GM12878 (cell line): ENCODE measurements around the gene CNTNAP2.

ENCODE experiments used
- CHD1 ChIP-seq: IDR thresholded peaks from 2 replicates; pipeline ENCODE4 v1.6.1; 2012; ENCODE audit warnings: low read depth, low read length, improper control_type of control experiment
- CTCF ChIP-seq, 3 experiments: IDR thresholded peaks in 2 of 3; conservative IDR thresholded peaks in 1 of 3; 2 replicates each; pipeline ENCODE4 v1.5.1; 2011; ENCODE audit warnings: low read depth in 3 of 3, low read length in 3 of 3, mild to moderate bottlenecking in 3 of 3, control low read depth in 2 of 3, moderate library complexity in 2 of 3, inconsistent platforms in 1 of 3, mixed read lengths in 1 of 3; ENCODE audit not compliant: control insufficient read depth in 2 of 3, insufficient read depth in 1 of 3; ENCODE audit errors: extremely low read depth in 1 of 3
- KDM1A ChIP-seq: fragments of 200-600 bp; sonication (generic); IDR thresholded peaks from 2 replicates; pipeline ENCODE4 v1.6.1; 2016; ENCODE audit warnings: borderline replicate concordance
- SIX5 ChIP-seq: IDR thresholded peaks from 2 replicates; pipeline ENCODE4 v1.6.1; 2011; ENCODE audit warnings: mild to moderate bottlenecking, low read depth, low read length, moderate library complexity; ENCODE audit not compliant: severe bottlenecking
- YBX1 ChIP-seq: fragments of 450-650 bp; IDR thresholded peaks from 2 replicates; pipeline ENCODE4 v1.6.1; 2016; ENCODE audit warnings: antibody characterized with exemption
- TF ChIP-seq, protein P1 (sequence below): fragments of 150-350 bp; IDR thresholded peaks from 2 replicates; pipeline ENCODE4 v1.6.1; 2016; ENCODE audit warnings: low read depth, low read length
- TF ChIP-seq, protein P2 (sequence below): fragments of 450-650 bp; IDR thresholded peaks from 2 replicates; pipeline ENCODE4 v1.6.1; 2016; ENCODE audit warnings: mild to moderate bottlenecking

DNA sequence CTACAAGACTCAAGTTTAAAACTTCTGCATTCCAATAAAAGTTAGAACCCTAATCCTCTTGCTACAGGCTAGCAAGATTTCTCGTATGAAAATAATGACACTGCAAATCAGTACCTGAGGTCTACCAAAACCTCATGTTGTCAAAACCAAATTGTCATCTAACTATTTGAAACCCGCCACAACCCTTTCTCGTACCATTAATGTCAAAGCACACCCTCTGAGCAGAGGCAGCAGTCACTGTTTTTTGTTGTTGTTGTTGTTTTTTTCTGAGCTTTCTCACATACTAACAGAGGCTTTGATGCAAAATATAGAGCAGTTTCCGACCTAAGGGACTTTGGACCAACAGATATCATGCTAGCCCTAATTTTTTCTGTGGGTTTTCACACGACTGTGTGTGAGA, 1910.1 kb downstream of the CNTNAP2 start:
- TF ChIP-seq CHD1 (no peak), CTCF (IDR thresholded peaks at IDR 0.05 in 2 of 3, conservative IDR thresholded peaks at IDR 0.05 in 1 of 3; ENCODE audit: control insufficient read depth in 2 of 3, extremely low read depth in 1 of 3, insufficient read depth in 1 of 3, low read depth in 3 of 3, low read length in 3 of 3) (no peak), YBX1 (no peak), KDM1A (no peak), SIX5 (no peak)
- TF ChIP-seq, protein P1, sequence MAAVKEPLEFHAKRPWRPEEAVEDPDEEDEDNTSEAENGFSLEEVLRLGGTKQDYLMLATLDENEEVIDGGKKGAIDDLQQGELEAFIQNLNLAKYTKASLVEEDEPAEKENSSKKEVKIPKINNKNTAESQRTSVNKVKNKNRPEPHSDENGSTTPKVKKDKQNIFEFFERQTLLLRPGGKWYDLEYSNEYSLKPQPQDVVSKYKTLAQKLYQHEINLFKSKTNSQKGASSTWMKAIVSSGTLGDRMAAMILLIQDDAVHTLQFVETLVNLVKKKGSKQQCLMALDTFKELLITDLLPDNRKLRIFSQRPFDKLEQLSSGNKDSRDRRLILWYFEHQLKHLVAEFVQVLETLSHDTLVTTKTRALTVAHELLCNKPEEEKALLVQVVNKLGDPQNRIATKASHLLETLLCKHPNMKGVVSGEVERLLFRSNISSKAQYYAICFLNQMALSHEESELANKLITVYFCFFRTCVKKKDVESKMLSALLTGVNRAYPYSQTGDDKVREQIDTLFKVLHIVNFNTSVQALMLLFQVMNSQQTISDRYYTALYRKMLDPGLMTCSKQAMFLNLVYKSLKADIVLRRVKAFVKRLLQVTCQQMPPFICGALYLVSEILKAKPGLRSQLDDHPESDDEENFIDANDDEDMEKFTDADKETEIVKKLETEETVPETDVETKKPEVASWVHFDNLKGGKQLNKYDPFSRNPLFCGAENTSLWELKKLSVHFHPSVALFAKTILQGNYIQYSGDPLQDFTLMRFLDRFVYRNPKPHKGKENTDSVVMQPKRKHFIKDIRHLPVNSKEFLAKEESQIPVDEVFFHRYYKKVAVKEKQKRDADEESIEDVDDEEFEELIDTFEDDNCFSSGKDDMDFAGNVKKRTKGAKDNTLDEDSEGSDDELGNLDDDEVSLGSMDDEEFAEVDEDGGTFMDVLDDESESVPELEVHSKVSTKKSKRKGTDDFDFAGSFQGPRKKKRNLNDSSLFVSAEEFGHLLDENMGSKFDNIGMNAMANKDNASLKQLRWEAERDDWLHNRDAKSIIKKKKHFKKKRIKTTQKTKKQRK, result no peak
- TF ChIP-seq, protein P2, sequence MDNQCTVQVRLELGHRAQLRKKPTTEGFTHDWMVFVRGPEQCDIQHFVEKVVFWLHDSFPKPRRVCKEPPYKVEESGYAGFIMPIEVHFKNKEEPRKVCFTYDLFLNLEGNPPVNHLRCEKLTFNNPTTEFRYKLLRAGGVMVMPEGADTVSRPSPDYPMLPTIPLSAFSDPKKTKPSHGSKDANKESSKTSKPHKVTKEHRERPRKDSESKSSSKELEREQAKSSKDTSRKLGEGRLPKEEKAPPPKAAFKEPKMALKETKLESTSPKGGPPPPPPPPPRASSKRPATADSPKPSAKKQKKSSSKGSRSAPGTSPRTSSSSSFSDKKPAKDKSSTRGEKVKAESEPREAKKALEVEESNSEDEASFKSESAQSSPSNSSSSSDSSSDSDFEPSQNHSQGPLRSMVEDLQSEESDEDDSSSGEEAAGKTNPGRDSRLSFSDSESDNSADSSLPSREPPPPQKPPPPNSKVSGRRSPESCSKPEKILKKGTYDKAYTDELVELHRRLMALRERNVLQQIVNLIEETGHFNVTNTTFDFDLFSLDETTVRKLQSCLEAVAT, result no peak
